Glutamatergic neuron (in vitro differentiated cells): ENCODE results near the gene PAWR. TPM values are rescaled to one million over a fixed set of nuclear protein-coding genes. Genes with fewer than 3 reads are reported as not detected.
"Not testable (repeated sequence)": the region's sequence is repeated elsewhere in the genome, so short reads cannot be mapped to it uniquely, and the experiment has no call there.

Experiments used
- DNase-seq: peaks from one replicate; pipeline ENCODE4 v3.0.0; 2022
- H3K27ac Mint-ChIP-seq: one replicate; pipeline ENCODE4 v1.8.0; 2020; ENCODE audit warnings: mild to moderate bottlenecking, mixed read lengths, inconsistent platforms; ENCODE audit not compliant: unreplicated experiment
- H3K27me3 Mint-ChIP-seq: one replicate; pipeline ENCODE4 v1.8.0; 2020; ENCODE audit warnings: mild to moderate bottlenecking, moderate library complexity, mixed read lengths, inconsistent platforms; ENCODE audit not compliant: unreplicated experiment
- H3K36me3 Mint-ChIP-seq: one replicate; pipeline ENCODE4 v1.8.0; 2020; ENCODE audit warnings: mild to moderate bottlenecking, mixed read lengths, inconsistent platforms; ENCODE audit not compliant: unreplicated experiment
- H3K4me1 Mint-ChIP-seq: one replicate; pipeline ENCODE4 v1.8.0; 2020; ENCODE audit warnings: mild to moderate bottlenecking, low read depth, mixed read lengths, inconsistent platforms; ENCODE audit not compliant: unreplicated experiment
- H3K4me3 Mint-ChIP-seq: one replicate; pipeline ENCODE4 v1.8.0; 2020; ENCODE audit warnings: mild to moderate bottlenecking, mixed read lengths, inconsistent platforms; ENCODE audit not compliant: unreplicated experiment
- H3K9me3 Mint-ChIP-seq: one replicate; pipeline ENCODE4 v1.8.0; 2020; ENCODE audit warnings: mild to moderate bottlenecking, moderate library complexity, mixed read lengths, inconsistent platforms; ENCODE audit not compliant: unreplicated experiment
- CTCF ChIP-seq: fragments of 200-600 bp; sonication (generic); IDR thresholded peaks from one replicate; pipeline ENCODE4 v1.5.0; 2021; ENCODE audit not compliant: partially characterized antibody, unreplicated experiment
- total RNA-seq: library from RNA; stranded (reverse); fragmentation: NEBNext Ultra II Directional; extraction: Animal tissue kit (Norgen Biotek cat#: 25700); gene quantifications from one replicate; pipeline ENCODE4 v1.2.1, GENCODE V29; 2021; ENCODE audit not compliant: unreplicated experiment

Gene PAWR
- total RNA-seq, 1 donor from 2014 or later = 7.0 TPM

DNA sequence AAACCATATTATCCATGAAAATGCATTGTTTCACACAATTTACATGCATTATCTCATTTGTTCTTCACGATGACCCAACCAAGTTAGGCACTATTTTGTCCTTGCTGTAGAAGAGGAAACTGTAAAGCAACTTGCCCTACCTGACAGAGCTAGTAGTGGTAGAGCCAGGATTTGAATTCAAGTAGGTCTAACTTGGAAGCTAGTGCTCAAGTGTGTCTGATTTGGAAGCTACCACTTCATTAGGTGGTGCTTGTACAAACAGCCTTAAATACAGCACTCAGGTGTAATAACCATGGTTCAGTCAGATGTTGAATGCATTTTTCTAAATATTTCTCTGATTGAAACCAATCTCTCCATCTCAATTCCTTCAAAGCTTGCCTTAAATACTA, 123.6 kb downstream of the PAWR start:
- H3K36me3 Mint-ChIP-seq = peaks cover 18% of the 10 kb centered on the region
- no peak overlapping the region for H3K4me3 Mint-ChIP-seq
- no peak for TF ChIP-seq CTCF
- H3K27ac Mint-ChIP-seq = no peak overlapping the region
- peaks cover 4% of the 10 kb centered on the region for H3K9me3 Mint-ChIP-seq
- no peak for DNase-seq
- H3K27me3 Mint-ChIP-seq = peaks cover 8% of the 10 kb centered on the region
- no peaks in the 10 kb centered on the region for H3K4me1 Mint-ChIP-seq

- H3K27me3 Mint-ChIP-seq = peaks cover 8% of the 10 kb centered on the region
- no peak for TF ChIP-seq CTCF
- no peak for DNase-seq
- H3K27ac Mint-ChIP-seq = no peak overlapping the region
- peaks cover 20% of the 10 kb centered on the region for H3K36me3 Mint-ChIP-seq
- peaks cover 3% of the 10 kb centered on the region for H3K9me3 Mint-ChIP-seq
- no peaks in the 10 kb centered on the region for H3K4me1 Mint-ChIP-seq
- no peak overlapping the region for H3K4me3 Mint-ChIP-seq
Observed at GRCh38 chr12:79566452-79567174, 124.2 kb downstream of the PAWR start.

DNA sequence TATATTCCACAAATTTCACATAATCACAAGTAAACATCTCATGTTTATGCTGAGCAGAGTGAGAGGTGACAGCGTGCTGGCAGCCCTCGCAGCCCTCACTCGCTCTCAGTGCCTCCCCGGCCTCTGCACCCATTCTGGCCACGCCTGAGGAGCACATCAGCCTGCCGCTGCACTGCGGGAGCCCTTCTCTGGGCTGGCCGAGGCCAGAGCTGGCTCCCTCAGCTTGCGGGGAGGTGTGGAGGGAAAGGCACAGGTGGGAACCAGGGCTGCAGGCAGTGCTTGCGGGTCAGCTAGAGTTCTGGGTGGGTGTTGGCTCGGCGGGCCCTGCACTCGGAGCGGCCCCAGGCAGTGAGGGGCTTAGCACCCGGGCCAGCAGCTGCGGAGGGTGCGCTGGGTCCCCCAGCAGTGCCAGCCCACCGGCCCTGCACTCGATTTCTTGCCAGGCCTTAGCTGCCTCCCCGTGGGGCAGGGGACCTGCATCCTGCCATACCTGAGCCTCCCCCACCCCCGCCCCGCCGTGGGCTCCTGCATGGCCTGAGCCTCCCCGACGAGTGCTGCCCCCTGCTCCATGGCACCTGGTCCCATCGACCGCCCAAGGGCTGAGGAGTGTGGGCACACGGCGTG, 125.9 kb downstream of the PAWR start:
- H3K36me3 Mint-ChIP-seq = peaks cover 15% of the 10 kb centered on the region
- not testable (repeated sequence) for H3K4me3 Mint-ChIP-seq, H3K4me1 Mint-ChIP-seq, H3K27me3 Mint-ChIP-seq, H3K9me3 Mint-ChIP-seq, H3K27ac Mint-ChIP-seq, DNase-seq

DNA sequence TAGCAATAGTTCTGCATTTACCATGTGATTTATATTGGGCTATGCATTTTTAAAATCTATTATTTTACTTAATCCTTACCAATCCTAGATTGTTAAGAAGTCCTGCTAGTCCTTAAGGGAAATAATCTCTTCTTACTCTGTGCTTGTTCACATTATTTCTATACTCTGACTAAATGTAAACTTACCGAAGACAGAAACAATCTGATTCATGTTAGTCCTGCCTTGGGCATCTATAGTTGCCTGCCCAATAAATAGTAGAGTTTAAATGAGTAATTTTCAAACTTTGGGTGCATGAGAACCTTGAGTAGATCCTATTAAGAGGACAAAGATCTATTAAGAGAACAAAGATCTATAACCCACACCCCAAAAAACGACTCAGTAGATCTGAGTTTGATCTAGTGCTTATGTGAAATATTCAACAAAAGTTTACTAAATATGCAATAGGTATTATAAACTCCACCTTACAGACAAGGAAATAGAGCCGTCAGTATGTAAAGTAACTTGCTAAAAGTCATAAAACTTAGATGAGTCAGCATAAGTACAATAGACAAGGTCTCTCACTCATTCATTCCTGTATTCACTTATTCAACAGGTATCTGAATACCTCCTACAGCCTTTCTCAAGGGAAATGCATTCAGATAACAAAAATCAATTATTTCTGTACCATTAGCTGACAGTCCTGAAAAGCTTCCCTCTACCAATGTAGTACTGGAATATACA, 127.6 kb downstream of the PAWR start:
- peaks cover 15% of the 10 kb centered on the region for H3K36me3 Mint-ChIP-seq
- peaks cover 3% of the 10 kb centered on the region for H3K27me3 Mint-ChIP-seq
- TF ChIP-seq CTCF = no peak
- H3K27ac Mint-ChIP-seq = no peak overlapping the region
- H3K4me3 Mint-ChIP-seq = no peak overlapping the region
- DNase-seq = no peak
- no peaks in the 10 kb centered on the region for H3K4me1 Mint-ChIP-seq
- peaks cover 2% of the 10 kb centered on the region for H3K9me3 Mint-ChIP-seq

DNA sequence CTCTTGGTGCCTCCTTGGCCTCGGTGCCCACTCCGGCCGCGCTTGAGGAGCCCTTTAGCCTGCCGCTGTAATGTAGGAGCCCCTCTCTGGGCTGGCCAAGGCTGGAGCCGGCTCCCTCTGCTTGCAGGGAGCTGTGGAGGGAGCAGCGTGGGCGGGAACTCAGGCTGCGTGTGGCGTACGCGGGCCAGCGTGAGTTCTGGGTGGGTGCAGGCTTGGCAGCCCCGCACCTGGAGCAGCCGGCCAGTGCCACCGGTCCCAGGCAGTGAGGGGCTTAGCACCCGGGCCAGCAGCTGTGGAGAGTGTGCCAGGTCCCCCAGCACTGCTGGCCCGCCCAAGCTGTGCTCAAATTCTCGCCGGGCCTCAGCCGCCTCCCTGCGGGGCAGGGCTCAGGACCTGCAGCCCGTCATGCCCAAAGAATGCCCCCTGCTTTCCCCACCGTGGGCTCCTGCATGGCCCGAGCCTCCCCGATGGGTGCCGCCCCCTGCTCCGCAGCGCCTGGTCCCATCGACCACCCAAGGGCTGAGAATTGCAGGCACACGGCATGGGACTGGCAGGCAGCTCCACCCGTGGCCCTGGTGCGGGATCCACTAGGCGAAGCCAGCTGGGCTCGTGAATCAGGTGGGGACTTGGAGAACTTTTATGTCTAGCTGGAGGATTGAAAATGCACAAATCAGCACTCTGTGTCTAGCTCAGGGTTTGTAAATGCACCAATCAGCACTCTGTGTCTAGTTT, 129.2 kb downstream of the PAWR start:
- no peak for TF ChIP-seq CTCF
- peaks cover 15% of the 10 kb centered on the region for H3K36me3 Mint-ChIP-seq
- peaks cover 3% of the 10 kb centered on the region for H3K27me3 Mint-ChIP-seq
- H3K27ac Mint-ChIP-seq = no peak overlapping the region
- peaks cover 2% of the 10 kb centered on the region for H3K9me3 Mint-ChIP-seq
- DNase-seq = no peak
- no peaks in the 10 kb centered on the region for H3K4me1 Mint-ChIP-seq
- H3K4me3 Mint-ChIP-seq = no peak overlapping the region
